ENCODE data around the gene AKR1B15. TPM values are rescaled to one million over a fixed set of nuclear protein-coding genes. Genes with fewer than 3 reads are reported as not detected.

Gene AKR1B15
- total and polyA plus RNA-seq, 2 donors (not counting 3 experiments of a cell fraction or from before 2014, with no cell fraction given): not detected

DNA sequence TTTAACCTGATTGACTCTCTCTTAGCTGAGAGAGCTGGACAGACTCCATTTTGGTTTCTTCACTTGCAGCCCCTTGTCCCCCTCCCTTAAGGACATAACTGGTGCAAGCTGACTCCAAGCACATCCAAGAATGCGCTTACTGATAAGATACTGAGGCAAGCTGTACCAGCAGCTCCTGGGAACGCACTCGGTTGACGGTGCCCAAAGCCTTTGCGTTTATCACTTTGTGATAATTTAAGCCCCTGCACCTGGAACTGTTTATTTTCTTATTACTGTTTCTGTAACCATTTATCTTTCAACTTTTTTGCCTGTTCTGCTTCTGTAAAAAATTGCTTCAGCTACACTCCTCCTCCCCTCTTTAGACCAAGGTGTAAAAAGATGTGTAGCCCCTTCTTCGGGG is 8.5 kb downstream of the AKR1B15 start:
- no peak for DNase-seq (ENCODE audit: low read depth, low spot score)
- Histone ChIP-seq H3K79me2 (ENCODE audit: control insufficient read depth, insufficient read depth, low read length) (no peaks in the 10 kb centered on the region), H2AFZ (ENCODE audit: low read depth, low read length) (no peak overlapping the region), H3K27me3 (ENCODE audit: control insufficient read depth in 2 of 2, insufficient read depth in 2 of 2, low read length in 2 of 2) (peaks cover 0 to 6% of the 10 kb centered on the region in 2 experiments), H3K9me1 (replicated peaks; ENCODE audit: control insufficient read depth, extremely low read depth, insufficient read depth, low read length) (no peaks in the 10 kb centered on the region), H3K27ac (ENCODE audit: insufficient read depth, low read depth, low read length) (no peak overlapping the region), H3K4me3 (replicated peaks in 1 of 3; ENCODE audit: insufficient read depth in 1 of 3, low read depth in 1 of 3, low read length in 3 of 3) (no peak overlapping the region), H3K9me3 (replicated peaks; ENCODE audit: control insufficient read depth, insufficient read depth, low read length) (no peaks in the 10 kb centered on the region), H4K20me1 (replicated peaks; ENCODE audit: control insufficient read depth, extremely low read depth, insufficient read depth, low read length) (no peaks in the 10 kb centered on the region), H3K4me1 (ENCODE audit: control insufficient read depth, extremely low read depth, insufficient read depth, low read length) (no peaks in the 10 kb centered on the region), H3K36me3 (ENCODE audit: control insufficient read depth in 2 of 2, extremely low read depth in 1 of 2, insufficient read depth in 2 of 2, low read length in 2 of 2) (no peaks in the 10 kb centered on the region), H3K9ac (replicated peaks; ENCODE audit: extremely low read depth, insufficient read depth, low read length) (no peak overlapping the region), H3K4me2 (ENCODE audit: insufficient read depth, low read length) (no peak overlapping the region)
- TF ChIP-seq JUN (IDR thresholded peaks at IDR 0.05; ENCODE audit: borderline replicate concordance, insufficient read depth, insufficient read length, low read depth) (no peak), MYC (IDR thresholded peaks at IDR 0.05; ENCODE audit: low read depth, low read length) (no peak), GATA2 (IDR thresholded peaks at IDR 0.05; ENCODE audit: insufficient read depth, insufficient read length, low read depth, low read length) (no peak), EZH2 (IDR thresholded peaks at IDR 0.05; ENCODE audit: borderline replicate concordance, low read depth, low read length, severe bottlenecking) (no peak), MAX (IDR thresholded peaks at IDR 0.05; ENCODE audit: insufficient read depth, insufficient read length) (no peak), FOS (IDR thresholded peaks at IDR 0.05; ENCODE audit: borderline replicate concordance, insufficient read depth, low read length) (no peak), POLR2A (IDR thresholded peaks at IDR 0.05; ENCODE audit: low read depth, low read length) (no peak), POLR2AphosphoS5 (IDR thresholded peaks at IDR 0.05; ENCODE audit: insufficient read depth, low read depth, low read length) (no peak)
- TF ChIP-seq, protein P1, sequence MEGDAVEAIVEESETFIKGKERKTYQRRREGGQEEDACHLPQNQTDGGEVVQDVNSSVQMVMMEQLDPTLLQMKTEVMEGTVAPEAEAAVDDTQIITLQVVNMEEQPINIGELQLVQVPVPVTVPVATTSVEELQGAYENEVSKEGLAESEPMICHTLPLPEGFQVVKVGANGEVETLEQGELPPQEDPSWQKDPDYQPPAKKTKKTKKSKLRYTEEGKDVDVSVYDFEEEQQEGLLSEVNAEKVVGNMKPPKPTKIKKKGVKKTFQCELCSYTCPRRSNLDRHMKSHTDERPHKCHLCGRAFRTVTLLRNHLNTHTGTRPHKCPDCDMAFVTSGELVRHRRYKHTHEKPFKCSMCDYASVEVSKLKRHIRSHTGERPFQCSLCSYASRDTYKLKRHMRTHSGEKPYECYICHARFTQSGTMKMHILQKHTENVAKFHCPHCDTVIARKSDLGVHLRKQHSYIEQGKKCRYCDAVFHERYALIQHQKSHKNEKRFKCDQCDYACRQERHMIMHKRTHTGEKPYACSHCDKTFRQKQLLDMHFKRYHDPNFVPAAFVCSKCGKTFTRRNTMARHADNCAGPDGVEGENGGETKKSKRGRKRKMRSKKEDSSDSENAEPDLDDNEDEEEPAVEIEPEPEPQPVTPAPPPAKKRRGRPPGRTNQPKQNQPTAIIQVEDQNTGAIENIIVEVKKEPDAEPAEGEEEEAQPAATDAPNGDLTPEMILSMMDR (IDR thresholded peaks at IDR 0.05; ENCODE audit: extremely low read depth in 1 of 2, insufficient read depth in 1 of 2, low read depth in 1 of 2, low read length in 2 of 2): no peak
- FAIRE-seq: no peak
- ChIA-PET CTCF (interaction anchor here (2.3 kb wide), 1 partner anchor 10 kb away, joined by 9 read pairs; no protein-coding TSS in a partner anchor), POLR2A (no interaction called here)
- intact Hi-C loops (cut with micrococcal nuclease) (no loop called here), dilution Hi-C loops (cut with MboI; ENCODE audit: extremely low pct_ligation_motif_present, low sequenced_read_pairs) (no loop called here)
- BruUV-seq (replicated peaks): no TSS peak
